Measurements from ENCODE around the gene ELMO3. TPM values are rescaled to one million over a fixed set of nuclear protein-coding genes. Genes with fewer than 3 reads are reported as not detected.

Gene ELMO3
- total RNA-seq, 1 donor = 0.36 TPM

GRCh38 chr16:67183627-67184452 lies 15.1 kb upstream of the ELMO3 start, which contains the start of gene MATCAP1:
MATCAP1 (minus strand) TSS chr16:67183963; CDS start chr16:67180610, 3,353 bp downstream.
- H3K27me3 ChIP-seq (ENCODE audit: insufficient read depth, low read length) = no peaks in the 10 kb centered on the region
- peak; percentile 100 for DNase-seq (ENCODE audit: insufficient read length, low spot score, missing footprints)
- peak within 1 kb of the TSS; percentile 93 for H3K27ac ChIP-seq (ENCODE audit: low read depth, low read length)
- peaks cover 28% of the 10 kb centered on the region for H4K20me1 ChIP-seq (ENCODE audit: insufficient read depth, low read length)
- H2AFZ ChIP-seq (ENCODE audit: low read length) = peak within 1 kb of the TSS; percentile 90
- H3K36me3 ChIP-seq (ENCODE audit: insufficient read depth, low read length) = no peaks in the 10 kb centered on the region
- H3K4me1 ChIP-seq (ENCODE audit: insufficient read depth, low read length) = peaks cover 44% of the 10 kb centered on the region
- peaks cover 11% of the 10 kb centered on the region for H3K79me2 ChIP-seq (ENCODE audit: insufficient read depth, low read length)
- no peaks in the 10 kb centered on the region for H3K9me3 ChIP-seq (ENCODE audit: low read depth, low read length)
- H3K4me2 ChIP-seq (ENCODE audit: insufficient read depth, low read length) = peak within 1 kb of the TSS; percentile 98
- peak within 1 kb of the TSS; percentile 96 for H3K4me3 ChIP-seq (ENCODE audit: insufficient read depth, low read length)
- TF ChIP-seq CTCF (IDR thresholded peaks at IDR 0.05; ENCODE audit: extremely low read depth, low read depth, low read length) = no peak

- TF ChIP-seq CTCF (IDR thresholded peaks at IDR 0.05; ENCODE audit: extremely low read depth, low read depth, low read length) = no peak
- DNase-seq (ENCODE audit: insufficient read length, low spot score, missing footprints) = no peak
- H4K20me1 ChIP-seq (ENCODE audit: insufficient read depth, low read length) = peaks cover 22% of the 10 kb centered on the region
- H3K27me3 ChIP-seq (ENCODE audit: insufficient read depth, low read length) = no peaks in the 10 kb centered on the region
- peak overlapping the region; percentile 96 for H3K4me3 ChIP-seq (ENCODE audit: insufficient read depth, low read length)
- H3K4me2 ChIP-seq (ENCODE audit: insufficient read depth, low read length) = peak overlapping the region; percentile 98
- peak overlapping the region; percentile 90 for H2AFZ ChIP-seq (ENCODE audit: low read length)
- H3K9me3 ChIP-seq (ENCODE audit: low read depth, low read length) = no peaks in the 10 kb centered on the region
- no peak overlapping the region for H3K27ac ChIP-seq (ENCODE audit: low read depth, low read length)
- peaks cover 11% of the 10 kb centered on the region for H3K79me2 ChIP-seq (ENCODE audit: insufficient read depth, low read length)
- H3K4me1 ChIP-seq (ENCODE audit: insufficient read depth, low read length) = peaks cover 44% of the 10 kb centered on the region
- H3K36me3 ChIP-seq (ENCODE audit: insufficient read depth, low read length) = no peaks in the 10 kb centered on the region
Observed at GRCh38 chr16:67184453-67184994, 14.4 kb upstream of the ELMO3 start.

- H3K9me3 ChIP-seq (ENCODE audit: low read depth, low read length) = no peaks in the 10 kb centered on the region
- peak overlapping the region; percentile 1 for H3K4me3 ChIP-seq (ENCODE audit: insufficient read depth, low read length)
- no peak overlapping the region for H2AFZ ChIP-seq (ENCODE audit: low read length)
- H3K27ac ChIP-seq (ENCODE audit: low read depth, low read length) = no peak overlapping the region
- H3K4me2 ChIP-seq (ENCODE audit: insufficient read depth, low read length) = peak overlapping the region; percentile 98
- H3K27me3 ChIP-seq (ENCODE audit: insufficient read depth, low read length) = no peaks in the 10 kb centered on the region
- TF ChIP-seq CTCF (IDR thresholded peaks at IDR 0.05; ENCODE audit: extremely low read depth, low read depth, low read length) = peak; percentile 91
- DNase-seq (ENCODE audit: insufficient read length, low spot score, missing footprints) = peak; percentile 98
- H3K4me1 ChIP-seq (ENCODE audit: insufficient read depth, low read length) = peaks cover 44% of the 10 kb centered on the region
- H3K36me3 ChIP-seq (ENCODE audit: insufficient read depth, low read length) = no peaks in the 10 kb centered on the region
- peaks cover 11% of the 10 kb centered on the region for H3K79me2 ChIP-seq (ENCODE audit: insufficient read depth, low read length)
- H4K20me1 ChIP-seq (ENCODE audit: insufficient read depth, low read length) = peaks cover 16% of the 10 kb centered on the region
Observed at GRCh38 chr16:67184995-67185650, 13.8 kb upstream of the ELMO3 start.
